Stomach (tissue), 9 donors: ENCODE measurements around the gene EFCC1. TPM values are rescaled to one million over a fixed set of nuclear protein-coding genes. Genes with fewer than 3 reads are reported as not detected.

ENCODE experiments used
- DNase-seq, 2 donors: peaks; one replicate each; pipeline versions ENCODE4 v3.0.0 to v3.0.0-alpha.2; 2013 to 2019
- H3K27ac ChIP-seq, 5 donors: fragments of 200-600 bp in 4 of 5; sonication (generic) in 4 of 5; one replicate each; pipeline ENCODE4 v1.5.1; 2013 to 2019; ENCODE audit warnings: mild to moderate bottlenecking in 1 of 5, moderate library complexity in 1 of 5
- H3K27me3 ChIP-seq, 3 donors: fragments of 200-600 bp; sonication (generic); one replicate each; pipeline ENCODE4 v1.5.1; 2017 to 2019; ENCODE audit warnings: mixed run types in 1 of 3
- H3K36me3 ChIP-seq, 4 donors: fragments of 200-600 bp; sonication (generic); 1 replicate in 3 of 4; 2 replicates in 1 of 4; pipeline ENCODE4 v1.5.1; 2016 to 2019
- H3K4me1 ChIP-seq, 4 donors: fragments of 200-600 bp; sonication (generic); one replicate each; pipeline ENCODE4 v1.5.1; 2016 to 2019
- H3K4me3 ChIP-seq, 4 donors: fragments of 200-600 bp; sonication (generic) in 3 of 4; one replicate each; pipeline ENCODE4 v1.5.1; 2016 to 2019; ENCODE audit warnings: mild to moderate bottlenecking in 1 of 4
- H3K9me3 ChIP-seq, 4 donors: fragments of 200-600 bp; sonication (generic); one replicate each; pipeline ENCODE4 v1.5.1; 2016 to 2019
- CTCF ChIP-seq, 7 experiments: fragments of 450-650 bp in 4 of 7; fragments of 200-600 bp in 3 of 7; sonication (generic) in 3 of 7; IDR thresholded peaks; one replicate each; pipeline ENCODE4 v1.5.1; 2016 to 2019; ENCODE audit warnings: antibody characterized with exemption in 7 of 7, control low read depth in 2 of 7, mild to moderate bottlenecking in 1 of 7
- EP300 ChIP-seq: sonication (generic); formaldehyde crosslinking; IDR thresholded peaks from one replicate; pipeline ENCODE4 v1.6.1; 2017; ENCODE audit warnings: antibody characterized with exemption
- POLR2A ChIP-seq, 4 donors: fragments of 450-650 bp; IDR thresholded peaks; one replicate each; pipeline ENCODE4 v1.6.1; 2016; ENCODE audit warnings: antibody characterized with exemption in 4 of 4, control low read depth in 2 of 4, mild to moderate bottlenecking in 1 of 4, moderate library complexity in 1 of 4
- POLR2AphosphoS5 ChIP-seq, 3 donors: sonication (generic); formaldehyde crosslinking; IDR thresholded peaks; one replicate each; pipeline ENCODE4 v1.6.1; 2016; ENCODE audit warnings: antibody characterized with exemption in 3 of 3
- WGBS, 5 donors: extraction: QIAGEN DNeasy Blood & Tissue Kit in 3 of 5; methylation state at CpG; one replicate each; pipeline versions ENCODE4 v1.1.5 to v1.1.7; 2013 to 2018; 5-methylcytosine and 5-hydroxymethylcytosine counted together
- intact Hi-C: fragments of 100-400 bp; cut with DNase I; formaldehyde crosslinking; loops from one replicate; pipeline ENCODE4 v1.15.1; 2023; ENCODE audit warnings: low total_unique reads
- polyA plus RNA-seq, 3 donors: library from polyadenylated mRNA; stranded (reverse); fragments of 200-250 nt; gene quantifications; one replicate each; pipeline ENCODE4 v1.2.3, GENCODE V29; 2013
- total RNA-seq, 5 donors: library from RNA; depleted of rRNA; stranded (reverse); fragments of >200 nt; gene quantifications; one replicate each; pipeline versions ENCODE4 v1.1.0 to v1.2.3, GENCODE V29; 2014 to 2016
- donor health status: healthy with polysubstance abuse.
- donor health status: Bipolar disorder and iron deficiency.
- donor health status: healthy.

The EFCC1 gene
- total and polyA plus RNA-seq, 8 donors, result 1.0 to 13.9 (median 9.2) TPM

- 89 to 93% (median 91%) methylated on average over 13 of the region's 13 CpGs for whole genome bisulfite sequencing, 5 donors
- intact Hi-C loops, result no loop called here
- H3K4me3 ChIP-seq, result no peak overlapping the region
- no peak overlapping the region for H3K27ac ChIP-seq
- TF ChIP-seq CTCF (IDR thresholded peaks at IDR 0.05), result no peak
- no peak for TF ChIP-seq EP300
- no peak for TF ChIP-seq POLR2AphosphoS5 (IDR thresholded peaks at IDR 0.05)
- no peak for TF ChIP-seq POLR2A (IDR thresholded peaks at IDR 0.05)
- no peaks in the 10 kb centered on the region for H3K27me3 ChIP-seq
- H3K4me1 ChIP-seq, result peaks cover 25 to 37% (median 30%) of the 10 kb centered on the region in 4 donors
- no peaks in the 10 kb centered on the region for H3K9me3 ChIP-seq
- DNase-seq, result no peak
- H3K36me3 ChIP-seq, result peaks cover 0 to 19% (median 10%) of the 10 kb centered on the region in 4 donors
These were observed 27.8 kb downstream of the EFCC1 start for GRCh38 chr3:129028866-129029265.

- H3K27ac ChIP-seq, result no peak overlapping the region
These were observed 29.5 kb downstream of the EFCC1 start for GRCh38 chr3:129030611-129031010.

GRCh38 chr3:129031476-129032215, 30.5 kb downstream of the EFCC1 start:
- Histone ChIP-seq H3K4me1 (peaks cover 8 to 32% (median 25%) of the 10 kb centered on the region in 4 donors), H3K27me3 (no peaks in the 10 kb centered on the region), H3K36me3 (peaks cover 0 to 25% (median 11%) of the 10 kb centered on the region in 4 donors), H3K9me3 (no peaks in the 10 kb centered on the region), H3K27ac (no peak overlapping the region), H3K4me3 (no peak overlapping the region)
- TF ChIP-seq CTCF (IDR thresholded peaks at IDR 0.05), result no peak
- TF ChIP-seq POLR2A (IDR thresholded peaks at IDR 0.05), result no peak
- TF ChIP-seq POLR2AphosphoS5 (IDR thresholded peaks at IDR 0.05), result no peak
- TF ChIP-seq EP300, result no peak
- intact Hi-C loops, result no loop called here
- DNase-seq, result peak in 1 of 2 donors; percentile 6
- WGBS, 5 donors, result 80 to 87% (median 85%) methylated on average over 9 to 10 of the region's 10 CpGs

More at GRCh38 chr3:129030611-129031010, 29.5 kb downstream of the EFCC1 start:
- Histone ChIP-seq H3K9me3 (no peaks in the 10 kb centered on the region), H3K27me3 (no peaks in the 10 kb centered on the region), H3K4me3 (no peak overlapping the region), H3K36me3 (peaks cover 0 to 25% (median 11%) of the 10 kb centered on the region in 4 donors), H3K4me1 (peaks cover 18 to 34% (median 29%) of the 10 kb centered on the region in 4 donors)
- DNase-seq, result no peak
- 93 to 100% (median 97%) methylated on average over 1 to 4 of the region's 4 CpGs for WGBS, 5 donors
- TF ChIP-seq POLR2AphosphoS5 (IDR thresholded peaks at IDR 0.05), result no peak
- TF ChIP-seq CTCF (IDR thresholded peaks at IDR 0.05), result no peak
- no peak for TF ChIP-seq EP300
- TF ChIP-seq POLR2A (IDR thresholded peaks at IDR 0.05), result no peak
- intact Hi-C loops, result no loop called here

GRCh38 chr3:129032716-129033115, 31.6 kb downstream of the EFCC1 start:
- Histone ChIP-seq H3K27ac (no peak overlapping the region), H3K9me3 (no peaks in the 10 kb centered on the region), H3K27me3 (no peaks in the 10 kb centered on the region), H3K4me3 (no peak overlapping the region), H3K36me3 (peaks cover 0 to 25% (median 11%) of the 10 kb centered on the region in 4 donors), H3K4me1 (peaks cover 0 to 21% (median 16%) of the 10 kb centered on the region in 4 donors)
- DNase-seq, result no peak
- no peak for TF ChIP-seq CTCF (IDR thresholded peaks at IDR 0.05)
- TF ChIP-seq POLR2A (IDR thresholded peaks at IDR 0.05), result no peak
- no peak for TF ChIP-seq POLR2AphosphoS5 (IDR thresholded peaks at IDR 0.05)
- TF ChIP-seq EP300, result no peak
- intact Hi-C loops, result no loop called here
- WGBS, 5 donors, result 86 to 89% (median 87%) methylated on average over 2 to 14 of the region's 14 CpGs
